Liver (tissue), 9 donors: Measurements from ENCODE around the gene VAT1. TPM values are rescaled to one million over a fixed set of nuclear protein-coding genes. Genes with fewer than 3 reads are reported as not detected.

Experiments used
- DNase-seq: peaks from one replicate; pipeline ENCODE4 v3.0.0-alpha.2; 2017; ENCODE audit warnings: low spot score
- H3K27ac ChIP-seq, 2 donors: one replicate each; pipeline ENCODE4 v1.7.0; 2013; ENCODE audit warnings: inconsistent platforms in 2 of 2, low read length in 2 of 2, control low read depth in 1 of 2, low read depth in 1 of 2, mild to moderate bottlenecking in 1 of 2
- H3K27me3 ChIP-seq, 4 donors: one replicate each; pipeline versions ENCODE4 v1.6.1 to v1.7.0; 2013; ENCODE audit warnings: low read length in 3 of 4, inconsistent platforms in 1 of 4, mild to moderate bottlenecking in 1 of 4, moderate library complexity in 1 of 4; ENCODE audit not compliant: control insufficient read depth in 4 of 4, insufficient read depth in 4 of 4
- H3K36me3 ChIP-seq, 4 donors: one replicate each; pipeline versions ENCODE4 v1.6.1 to v1.7.0; 2013; ENCODE audit warnings: low read length in 3 of 4, mild to moderate bottlenecking in 3 of 4, low read depth in 1 of 4, moderate library complexity in 1 of 4; ENCODE audit not compliant: control insufficient read depth in 4 of 4, insufficient read depth in 3 of 4
- H3K4me1 ChIP-seq, 4 donors: one replicate each; pipeline versions ENCODE4 v1.6.1 to v1.7.0; 2013; ENCODE audit warnings: low read length in 3 of 4, mild to moderate bottlenecking in 3 of 4, moderate library complexity in 1 of 4; ENCODE audit not compliant: control insufficient read depth in 4 of 4, insufficient read depth in 4 of 4
- H3K4me3 ChIP-seq, 3 donors: one replicate each; pipeline versions ENCODE4 v1.6.1 to v1.7.0; 2013; ENCODE audit warnings: low read length in 3 of 3, control low read depth in 1 of 3, low read depth in 1 of 3, mild to moderate bottlenecking in 1 of 3
- H3K9ac ChIP-seq, 2 donors: one replicate each; pipeline ENCODE4 v1.7.0; 2013; ENCODE audit warnings: low read length in 2 of 2, mild to moderate bottlenecking in 2 of 2, moderate library complexity in 2 of 2, control low read depth in 1 of 2, low read depth in 1 of 2
- H3K9me3 ChIP-seq, 4 donors: one replicate each; pipeline versions ENCODE4 v1.6.1 to v1.7.0; 2013; ENCODE audit warnings: low read length in 3 of 4; ENCODE audit not compliant: control insufficient read depth in 4 of 4
- ATF3 ChIP-seq: IDR thresholded peaks from 2 replicates; pipeline ENCODE4 v1.6.1; 2016; ENCODE audit warnings: antibody characterized with exemption
- CTCF ChIP-seq: fragments of 150-350 bp; IDR thresholded peaks from 2 replicates; pipeline ENCODE4 v1.5.1; 2017; ENCODE audit warnings: improper control_type of control experiment, low read depth, low read length; ENCODE audit not compliant: missing input control
- EGR1 ChIP-seq, 2 donors: IDR thresholded peaks; 2 replicates each; pipeline ENCODE4 v1.6.1; 2016 to 2018; ENCODE audit warnings: antibody characterized with exemption in 2 of 2, low read depth in 2 of 2
- FOXA1 ChIP-seq: IDR thresholded peaks from 2 replicates; pipeline ENCODE4 v1.6.1; 2016; ENCODE audit warnings: antibody characterized with exemption
- FOXA2 ChIP-seq: IDR thresholded peaks from 2 replicates; pipeline ENCODE4 v1.6.1; 2016; ENCODE audit warnings: antibody characterized with exemption
- GABPA ChIP-seq, 2 donors: IDR thresholded peaks in 1 of 2; conservative IDR thresholded peaks in 1 of 2; 2 replicates each; pipeline ENCODE4 v1.6.1; 2016; ENCODE audit warnings: antibody characterized with exemption in 2 of 2, mild to moderate bottlenecking in 1 of 2, moderate library complexity in 1 of 2
- HNF4A ChIP-seq, 2 donors: conservative IDR thresholded peaks; 2 replicates each; pipeline ENCODE4 v1.6.1; 2016; ENCODE audit warnings: antibody characterized with exemption in 2 of 2, mild to moderate bottlenecking in 2 of 2
- HNF4G ChIP-seq: IDR thresholded peaks from 2 replicates; pipeline ENCODE4 v1.6.1; 2016; ENCODE audit warnings: antibody characterized with exemption
- JUND ChIP-seq, 2 donors: IDR thresholded peaks; 2 replicates each; pipeline ENCODE4 v1.6.1; 2016; ENCODE audit warnings: antibody characterized with exemption in 2 of 2
- MAX ChIP-seq: IDR thresholded peaks from 2 replicates; pipeline ENCODE4 v1.6.1; 2016; ENCODE audit warnings: antibody characterized with exemption
- NR2F2 ChIP-seq: IDR thresholded peaks from 2 replicates; pipeline ENCODE4 v1.6.1; 2016; ENCODE audit warnings: antibody characterized with exemption
- RAD21 ChIP-seq, 2 donors: IDR thresholded peaks; 2 replicates each; pipeline ENCODE4 v1.6.1; 2016; ENCODE audit warnings: antibody characterized with exemption in 2 of 2, mild to moderate bottlenecking in 2 of 2
- REST ChIP-seq: IDR thresholded peaks from 2 replicates; pipeline ENCODE4 v1.6.1; 2016; ENCODE audit warnings: antibody characterized with exemption, mild to moderate bottlenecking
- RXRA ChIP-seq, 2 donors: IDR thresholded peaks; 2 replicates each; pipeline ENCODE4 v1.6.1; 2017 to 2018; ENCODE audit warnings: antibody characterized with exemption in 2 of 2, mild to moderate bottlenecking in 1 of 2
- SP1 ChIP-seq: IDR thresholded peaks from 2 replicates; pipeline ENCODE4 v1.6.1; 2018; ENCODE audit warnings: antibody characterized with exemption, mild to moderate bottlenecking
- TAF1 ChIP-seq: conservative IDR thresholded peaks from 2 replicates; pipeline ENCODE4 v1.6.1; 2016; ENCODE audit warnings: antibody characterized with exemption, mild to moderate bottlenecking
- YY1 ChIP-seq: IDR thresholded peaks from 2 replicates; pipeline ENCODE4 v1.6.1; 2016; ENCODE audit warnings: antibody characterized with exemption, mild to moderate bottlenecking
- ZBTB33 ChIP-seq: IDR thresholded peaks from 2 replicates; pipeline ENCODE4 v1.6.1; 2016; ENCODE audit warnings: antibody characterized with exemption
- WGBS: extraction: QIAGEN DNeasy Blood & Tissue Kit; methylation state at CpG from one replicate; pipeline ENCODE4 v1.1.7; 2013; 5-methylcytosine and 5-hydroxymethylcytosine counted together
- polyA plus RNA-seq, 2 donors: library from polyadenylated mRNA; stranded (reverse) in 1 of 2; unstranded in 1 of 2; fragments of 200-250 nt in 1 of 2; fragments of >200 nt in 1 of 2; fragmentation: Nextera tagmentation in 1 of 2; extraction: Ambion mirVana in 1 of 2; gene quantifications; one replicate each; pipeline versions ENCODE4 v1.2.1 to v1.2.3, GENCODE V29; 2013 to 2015
- total RNA-seq, 2 donors: library from RNA; depleted of rRNA; stranded (reverse); fragments of >200 nt; gene quantifications; one replicate each; pipeline ENCODE4 v1.2.3, GENCODE V29; 2014
- donor health status: healthy.
- donor health status: healthy.
- donor health status: healthy.
- donor health status: healthy.
- donor health status: healthy.

VAT1 gene
- total and polyA plus RNA-seq, 4 donors: 16.3 to 38.8 (median 25.4) TPM

- Histone ChIP-seq H3K4me3 (no peak overlapping the region), H3K9ac (no peak overlapping the region), H3K9me3 (no peaks in the 10 kb centered on the region), H3K36me3 (no peaks in the 10 kb centered on the region), H3K4me1 (no peaks in the 10 kb centered on the region), H3K27ac (no peak overlapping the region), H3K27me3 (no peaks in the 10 kb centered on the region)
- no peak for TF ChIP-seq RAD21 (IDR thresholded peaks at IDR 0.05)
- no peak for TF ChIP-seq FOXA1
- no peak for TF ChIP-seq TAF1
- no peak for TF ChIP-seq JUND (IDR thresholded peaks at IDR 0.05)
- TF ChIP-seq HNF4A (conservative IDR thresholded peaks at IDR 0.05): no peak
- TF ChIP-seq MAX: no peak
- no peak for TF ChIP-seq RXRA (IDR thresholded peaks at IDR 0.05)
- TF ChIP-seq CTCF: no peak
- TF ChIP-seq FOXA2: no peak
- TF ChIP-seq YY1: no peak
- TF ChIP-seq GABPA (IDR thresholded peaks at IDR 0.05 in 1 of 2, conservative IDR thresholded peaks at IDR 0.05 in 1 of 2): no peak
- TF ChIP-seq ZBTB33: no peak
- no peak for DNase-seq
- WGBS: 84% methylated on average over 5 of the region's 5 CpGs
Observed at GRCh38 chr17:42971589-42971988, 50.6 kb downstream of the VAT1 start.

GRCh38 chr17:42969001-42969581 is 53.1 kb downstream of the VAT1 start:
- 52% methylated on average over 5 of the region's 5 CpGs for WGBS
- no peaks in the 10 kb centered on the region for H3K36me3 ChIP-seq
- H3K27ac ChIP-seq: no peak overlapping the region
- no peak overlapping the region for H3K9ac ChIP-seq
- peaks cover 0 to 3% (median 0%) of the 10 kb centered on the region in 4 donors for H3K4me1 ChIP-seq
- DNase-seq: no peak
- H3K27me3 ChIP-seq: no peaks in the 10 kb centered on the region
- H3K4me3 ChIP-seq: no peak overlapping the region
- H3K9me3 ChIP-seq: no peaks in the 10 kb centered on the region
- TF ChIP-seq CTCF: no peak
- no peak for TF ChIP-seq JUND (IDR thresholded peaks at IDR 0.05)
- no peak for TF ChIP-seq GABPA (IDR thresholded peaks at IDR 0.05 in 1 of 2, conservative IDR thresholded peaks at IDR 0.05 in 1 of 2)
- TF ChIP-seq ZBTB33: no peak
- no peak for TF ChIP-seq HNF4A (conservative IDR thresholded peaks at IDR 0.05)
- no peak for TF ChIP-seq FOXA2
- TF ChIP-seq REST: no peak
- no peak for TF ChIP-seq EGR1 (IDR thresholded peaks at IDR 0.05; ENCODE audit: low read depth in 2 of 2)
- no peak for TF ChIP-seq ATF3
- TF ChIP-seq SP1: no peak
- TF ChIP-seq NR2F2: no peak
- TF ChIP-seq HNF4G: no peak
